ENCODE data around the gene AKAP6.

Gene AKAP6

DNA sequence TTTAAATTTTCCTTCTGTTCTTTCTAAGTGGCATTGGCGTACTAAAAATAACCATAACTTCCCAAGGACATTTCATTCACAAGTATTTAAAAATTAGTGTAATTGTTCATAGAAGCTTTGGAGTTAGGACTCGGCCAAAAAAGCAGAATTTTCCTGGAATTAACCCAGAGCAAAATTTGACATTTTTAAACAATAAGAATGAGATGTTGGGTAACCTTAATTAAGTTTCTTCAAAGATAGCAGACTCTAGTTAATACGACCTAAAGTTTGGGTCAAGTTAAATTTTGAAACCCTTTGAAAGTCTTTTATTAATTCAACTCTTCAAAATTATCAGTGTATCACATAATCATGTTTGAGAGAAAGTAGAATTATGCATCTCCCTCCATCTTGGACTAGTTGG, 118.3 kb downstream of the AKAP6 start:
- Mint-ChIP-seq H3K4me3 (no peak overlapping the region), H3K36me3 (ENCODE audit: low read depth) (no peaks in the 10 kb centered on the region), H3K4me1 (peaks cover 21% of the 10 kb centered on the region), H3K27ac (no peak overlapping the region), H3K9me3 (no peaks in the 10 kb centered on the region), H3K27me3 (ENCODE audit: low read depth) (no peaks in the 10 kb centered on the region)
- TF ChIP-seq, protein P1, sequence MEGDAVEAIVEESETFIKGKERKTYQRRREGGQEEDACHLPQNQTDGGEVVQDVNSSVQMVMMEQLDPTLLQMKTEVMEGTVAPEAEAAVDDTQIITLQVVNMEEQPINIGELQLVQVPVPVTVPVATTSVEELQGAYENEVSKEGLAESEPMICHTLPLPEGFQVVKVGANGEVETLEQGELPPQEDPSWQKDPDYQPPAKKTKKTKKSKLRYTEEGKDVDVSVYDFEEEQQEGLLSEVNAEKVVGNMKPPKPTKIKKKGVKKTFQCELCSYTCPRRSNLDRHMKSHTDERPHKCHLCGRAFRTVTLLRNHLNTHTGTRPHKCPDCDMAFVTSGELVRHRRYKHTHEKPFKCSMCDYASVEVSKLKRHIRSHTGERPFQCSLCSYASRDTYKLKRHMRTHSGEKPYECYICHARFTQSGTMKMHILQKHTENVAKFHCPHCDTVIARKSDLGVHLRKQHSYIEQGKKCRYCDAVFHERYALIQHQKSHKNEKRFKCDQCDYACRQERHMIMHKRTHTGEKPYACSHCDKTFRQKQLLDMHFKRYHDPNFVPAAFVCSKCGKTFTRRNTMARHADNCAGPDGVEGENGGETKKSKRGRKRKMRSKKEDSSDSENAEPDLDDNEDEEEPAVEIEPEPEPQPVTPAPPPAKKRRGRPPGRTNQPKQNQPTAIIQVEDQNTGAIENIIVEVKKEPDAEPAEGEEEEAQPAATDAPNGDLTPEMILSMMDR (IDR thresholded peaks at IDR 0.05; ENCODE audit: unreplicated experiment in 3 of 3), result no peak

DNA sequence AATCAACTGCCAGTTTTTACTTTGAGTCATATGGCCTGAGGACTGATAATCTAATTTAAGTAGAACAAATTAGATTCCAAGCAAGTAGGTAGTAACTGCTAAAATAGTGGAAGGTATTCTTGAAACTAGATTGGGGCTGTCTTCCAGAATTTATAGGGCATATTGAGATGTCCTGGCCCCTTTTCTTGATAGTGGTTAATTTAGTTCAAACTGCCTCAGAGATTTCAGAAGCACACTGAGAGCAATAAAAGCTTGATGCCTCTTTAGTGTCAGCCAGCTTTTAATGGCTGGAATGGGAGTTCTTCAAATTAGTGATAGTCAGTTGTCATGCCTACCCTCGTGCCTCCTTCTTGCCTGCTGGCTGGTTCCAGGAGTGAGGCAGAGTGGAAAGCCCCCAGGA, 120.5 kb downstream of the AKAP6 start:
- no peaks in the 10 kb centered on the region for H3K36me3 Mint-ChIP-seq (ENCODE audit: low read depth)

DNA sequence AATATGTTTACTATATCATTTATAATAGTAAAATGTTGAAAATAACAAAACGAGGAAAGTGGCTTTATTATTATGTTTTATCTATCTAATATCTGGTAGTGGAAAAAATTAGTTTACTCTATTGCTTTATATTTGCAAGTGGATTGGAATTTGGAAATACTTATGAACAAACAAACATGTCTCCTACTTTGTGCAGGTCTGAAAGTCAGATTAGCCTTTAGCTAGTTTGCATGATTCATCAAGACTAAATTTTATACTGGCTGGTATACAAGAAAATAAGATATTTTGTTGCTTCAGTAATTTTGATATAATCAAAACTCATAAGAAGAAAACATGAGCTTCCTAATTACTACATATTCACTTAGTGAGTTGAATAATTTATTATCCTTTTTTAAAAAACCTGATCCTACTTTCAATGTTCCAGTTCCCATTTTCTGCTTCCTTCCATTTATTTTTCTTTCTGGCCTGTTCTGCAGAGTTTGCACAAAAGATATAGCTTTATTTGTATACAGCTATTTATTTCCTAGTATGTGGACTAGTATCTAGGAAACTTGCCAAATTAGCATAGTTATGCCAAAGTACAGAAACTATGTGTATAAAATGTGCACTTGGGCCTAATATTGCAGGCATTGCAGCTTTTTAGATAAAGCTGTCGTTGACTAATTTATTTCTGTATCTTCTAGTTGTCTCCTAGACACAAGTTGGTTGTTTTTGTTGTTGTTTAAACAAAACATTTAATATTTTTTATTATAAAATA, 122.0 kb downstream of the AKAP6 start:
- no peaks in the 10 kb centered on the region for H3K36me3 Mint-ChIP-seq (ENCODE audit: low read depth)
- H3K27ac Mint-ChIP-seq, result peak overlapping the region in 2 of 3 experiments; percentile 53 to 59
- no peak overlapping the region for H3K4me3 Mint-ChIP-seq
- peaks cover 5% of the 10 kb centered on the region for H3K4me1 Mint-ChIP-seq
- H3K27me3 Mint-ChIP-seq (ENCODE audit: low read depth), result no peaks in the 10 kb centered on the region
- no peaks in the 10 kb centered on the region for H3K9me3 Mint-ChIP-seq
- TF ChIP-seq, protein P1 (IDR thresholded peaks at IDR 0.05; ENCODE audit: unreplicated experiment in 3 of 3), result no peak

More for the DNA sequence above, 120.5 kb downstream of the AKAP6 start:
- TF ChIP-seq, protein P1 (IDR thresholded peaks at IDR 0.05; ENCODE audit: unreplicated experiment in 3 of 3), result no peak
- peaks cover 11% of the 10 kb centered on the region for H3K4me1 Mint-ChIP-seq
- no peaks in the 10 kb centered on the region for H3K9me3 Mint-ChIP-seq
- H3K27me3 Mint-ChIP-seq (ENCODE audit: low read depth), result no peaks in the 10 kb centered on the region
- no peak overlapping the region for H3K4me3 Mint-ChIP-seq
- H3K27ac Mint-ChIP-seq, result no peak overlapping the region

DNA sequence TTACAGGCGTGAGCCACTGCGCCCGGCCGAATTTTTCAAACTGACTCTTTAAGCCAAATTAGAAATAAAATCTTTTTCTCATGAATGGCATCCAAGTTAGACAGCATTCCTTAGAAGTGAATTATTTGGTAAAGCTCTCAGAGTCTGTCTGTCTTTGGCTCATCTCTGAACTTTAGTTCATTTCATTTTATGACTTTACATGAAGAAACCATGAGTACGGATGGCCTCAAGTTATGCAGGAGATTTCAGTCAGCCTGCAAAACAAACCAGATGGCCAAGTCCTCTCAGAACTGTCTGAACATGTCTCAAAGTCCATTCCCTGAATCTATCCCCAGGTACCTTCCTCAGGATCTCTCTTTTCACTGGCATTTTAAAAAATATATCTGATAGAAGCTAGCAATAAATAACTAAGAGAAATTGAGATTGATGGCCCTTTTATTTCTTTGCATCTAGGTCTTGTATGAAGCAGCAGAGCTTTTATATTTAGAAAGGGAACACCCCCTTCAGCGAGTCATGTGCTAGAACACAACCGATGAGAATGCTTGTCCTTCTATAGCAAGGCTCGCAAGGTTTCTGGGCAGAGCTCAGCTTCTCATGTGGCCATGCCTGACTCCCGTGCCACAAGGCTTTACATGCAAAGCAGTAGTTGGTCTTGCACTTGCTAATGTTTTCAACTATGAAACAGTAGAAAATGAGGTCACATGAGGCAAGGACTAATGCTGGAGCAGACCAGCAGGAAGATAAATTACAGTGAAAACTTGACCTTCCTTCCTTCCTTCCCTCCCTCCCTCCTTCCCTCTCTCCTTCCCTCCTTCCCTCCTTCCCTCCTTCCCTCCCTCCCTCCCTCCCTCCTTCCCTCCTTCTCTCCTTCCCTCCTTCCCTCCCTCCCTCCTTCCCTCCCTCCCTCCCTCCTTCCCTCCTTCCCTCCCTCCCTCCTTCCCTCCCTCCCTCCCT, 125.0 kb downstream of the AKAP6 start:
- Mint-ChIP-seq H3K27me3 (ENCODE audit: low read depth) (no peaks in the 10 kb centered on the region), H3K9me3 (no peaks in the 10 kb centered on the region), H3K27ac (no peak overlapping the region), H3K36me3 (ENCODE audit: low read depth) (no peaks in the 10 kb centered on the region), H3K4me3 (no peak overlapping the region), H3K4me1 (peaks cover 5% of the 10 kb centered on the region)
- TF ChIP-seq, protein P1 (IDR thresholded peaks at IDR 0.05; ENCODE audit: unreplicated experiment in 3 of 3), result no peak

DNA sequence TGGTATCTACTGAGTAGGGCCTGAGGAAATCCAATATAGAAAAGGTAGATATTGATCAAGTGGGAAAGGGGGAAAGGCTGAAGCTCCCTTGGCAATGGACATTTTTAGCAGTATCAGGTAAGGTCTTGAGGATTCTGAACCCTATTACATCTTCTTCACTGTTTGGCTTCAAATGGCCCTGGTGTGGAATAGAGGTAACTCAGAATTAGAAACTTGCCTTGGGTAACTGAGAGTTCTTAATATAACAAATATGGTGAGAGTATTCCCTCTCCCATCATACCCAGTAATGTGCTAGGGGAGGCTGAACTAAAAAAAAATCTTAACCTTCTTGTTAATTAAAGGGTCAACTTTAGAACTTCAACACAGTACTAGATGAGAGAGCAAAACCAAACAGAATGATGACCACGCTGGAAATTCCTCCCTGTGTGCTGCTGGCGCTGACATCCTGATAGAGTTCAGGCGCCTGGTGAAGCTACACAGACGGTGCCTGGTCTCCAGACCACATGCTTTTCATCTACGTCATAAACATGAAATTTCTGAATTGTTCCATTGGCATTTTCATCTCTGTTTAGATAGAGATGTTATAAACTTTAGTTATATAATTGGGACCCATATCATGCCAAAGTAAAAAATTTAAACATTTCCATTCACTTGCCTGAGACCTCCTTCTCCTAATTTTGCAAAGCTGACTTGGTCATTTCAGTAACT, 128.3 kb downstream of the AKAP6 start:
- TF ChIP-seq, protein P1 (IDR thresholded peaks at IDR 0.05; ENCODE audit: unreplicated experiment in 3 of 3), result no peak
- H3K36me3 Mint-ChIP-seq (ENCODE audit: low read depth), result no peaks in the 10 kb centered on the region

More for the DNA sequence above, 128.3 kb downstream of the AKAP6 start:
- Mint-ChIP-seq H3K9me3 (peaks cover 9% of the 10 kb centered on the region), H3K4me3 (no peak overlapping the region), H3K27me3 (ENCODE audit: low read depth) (no peaks in the 10 kb centered on the region), H3K27ac (no peak overlapping the region), H3K4me1 (no peaks in the 10 kb centered on the region)
